Measurements from ENCODE around the gene ZNF81. TPM values are rescaled to one million over a fixed set of nuclear protein-coding genes. Genes with fewer than 3 reads are reported as not detected.
"Not testable (repeated sequence)": the region's sequence is repeated elsewhere in the genome, so short reads cannot be mapped to it uniquely, and the experiment has no call there.

ZNF81 gene
- total and polyA plus RNA-seq, 2 of the 13 experiments (the other 11 are each of a cell fraction or from before 2014, with no cell fraction given) = 1.4 to 3.2 TPM

GRCh38 chrX:47806415-47807271 is 30.1 kb upstream of the ZNF81 start:
- H2AFZ ChIP-seq (ENCODE audit: low read length); H3K79me2 ChIP-seq (ENCODE audit: insufficient read depth, low read length); POLR2A ChIA-PET: not testable (repeated sequence)

GRCh38 chrX:47807272-47807538 is 29.5 kb upstream of the ZNF81 start:
- CTCF ChIA-PET (ENCODE audit: low intra/inter-chr PET ratio, low total read pairs); FAIRE-seq: not testable (repeated sequence)

More at GRCh38 chrX:47806415-47807271, 30.1 kb upstream of the ZNF81 start:
- H3K4me3 ChIP-seq (replicated peaks in 1 of 3; ENCODE audit: insufficient read depth in 1 of 3, low read depth in 2 of 3, low read length in 3 of 3); CTCF ChIA-PET (ENCODE audit: low intra/inter-chr PET ratio, low total read pairs); H3K27me3 ChIP-seq (ENCODE audit: control insufficient read depth in 1 of 2, insufficient read depth in 2 of 2, low read length in 2 of 2); DNase-seq (ENCODE audit: low spot score); intact Hi-C loops (cut with micrococcal nuclease; ENCODE audit: unreplicated experiment); in situ Hi-C loops (cut with HindIII; ENCODE audit: extremely low pct_ligation_motif_present, low pct_unique_long_range_greater_than_20kb); H3K27ac ChIP-seq (ENCODE audit: extremely low read length, insufficient read depth, low read length); H3K9ac ChIP-seq (ENCODE audit: insufficient read depth, low read depth, low read length); FAIRE-seq; BruUV-seq (replicated peaks); ATAC-seq; H3K36me3 ChIP-seq (replicated peaks in 1 of 2; ENCODE audit: control insufficient read depth in 1 of 2, insufficient read depth in 2 of 2, low read length in 2 of 2); H4K20me1 ChIP-seq (ENCODE audit: insufficient read depth, low read length); H3K9me3 ChIP-seq (ENCODE audit: low read length); H3K4me2 ChIP-seq (ENCODE audit: low read depth, low read length); H3K4me1 ChIP-seq (ENCODE audit: insufficient read depth, low read length): not testable (repeated sequence)
- no CpG with 5 or more reads among the region's 14 CpGs for WGBS (ENCODE audit: low lambda C conversion rate)
- TF ChIP-seq ZBTB33 (CRISPR knock-in tag; IDR thresholded peaks at IDR 0.05) = peak; percentile 80; the same call in 1 of the 2 replicates

More at GRCh38 chrX:47807272-47807538, 29.5 kb upstream of the ZNF81 start:
- H3K36me3 ChIP-seq (replicated peaks in 1 of 2; ENCODE audit: control insufficient read depth in 1 of 2, insufficient read depth in 2 of 2, low read length in 2 of 2); H3K79me2 ChIP-seq (ENCODE audit: insufficient read depth, low read length); in situ Hi-C loops (cut with HindIII; ENCODE audit: extremely low pct_ligation_motif_present, low pct_unique_long_range_greater_than_20kb); DNase-seq (ENCODE audit: low spot score); intact Hi-C loops (cut with micrococcal nuclease; ENCODE audit: unreplicated experiment); H3K9ac ChIP-seq (ENCODE audit: insufficient read depth, low read depth, low read length); H3K4me3 ChIP-seq (replicated peaks in 1 of 3; ENCODE audit: insufficient read depth in 1 of 3, low read depth in 2 of 3, low read length in 3 of 3); H3K4me2 ChIP-seq (ENCODE audit: low read depth, low read length); H3K27ac ChIP-seq (ENCODE audit: extremely low read length, insufficient read depth, low read length); H2AFZ ChIP-seq (ENCODE audit: low read length); POLR2A ChIA-PET; H3K9me3 ChIP-seq (ENCODE audit: low read length); BruUV-seq (replicated peaks); H4K20me1 ChIP-seq (ENCODE audit: insufficient read depth, low read length); H3K4me1 ChIP-seq (ENCODE audit: insufficient read depth, low read length); H3K27me3 ChIP-seq (ENCODE audit: control insufficient read depth in 1 of 2, insufficient read depth in 2 of 2, low read length in 2 of 2); ATAC-seq: not testable (repeated sequence)
- WGBS (ENCODE audit: low lambda C conversion rate) = 56% methylated on average over 3 of the region's 3 CpGs
